Caco-2 (cell line): ENCODE results near the gene DIS3L2. TPM values are rescaled to one million over a fixed set of nuclear protein-coding genes. Genes with fewer than 3 reads are reported as not detected.
"Not testable (repeated sequence)": the region's sequence is repeated elsewhere in the genome, so short reads cannot be mapped to it uniquely, and the experiment has no call there.

Experiments
- BruUV-seq: library from RNA; stranded (reverse); fragments of 400-500 nt; replicated peaks from 2 replicates; lab custom pipeline; 2021; lab: Mats Ljungman, UMichigan
- CTCF ChIA-PET: fragments of 300-600 bp; sonication (Branson Sonifier 250); formaldehyde crosslinking; loops from one replicate; lab custom pipeline; 2022; ENCODE audit warnings: antibody characterized with exemption; lab: Charles Lee
- POLR2A ChIA-PET: fragments of 300-600 bp; sonication (Branson Sonifier 250); formaldehyde crosslinking; loops from one replicate; lab custom pipeline; 2022; ENCODE audit warnings: antibody characterized with exemption; lab: Charles Lee
- DNase-seq, 2 experiments: peaks; one replicate each; pipeline versions ENCODE4 v3.0.0 to v3.0.0-alpha.2; 2020 to 2022
- H3K27me3 ChIP-seq: replicated peaks from 2 replicates; pipeline ENCODE4 v1.6.0; 2011; ENCODE audit warnings: low read length; ENCODE audit not compliant: control insufficient read depth, insufficient read depth
- H3K36me3 ChIP-seq: 2 replicates; pipeline ENCODE4 v1.5.1; 2011; ENCODE audit warnings: low read length; ENCODE audit not compliant: control insufficient read depth, insufficient read depth
- H3K4me1 ChIP-seq: fragments of 250-450 bp; sonication (Bioruptor Pico); 2 replicates; pipeline ENCODE4 v1.5.1; 2020; ENCODE audit warnings: mild to moderate bottlenecking
- H3K4me3 ChIP-seq: 2 replicates; pipeline ENCODE4 v1.5.1; 2011; ENCODE audit warnings: low read depth, mild to moderate bottlenecking, control low read depth, low read length
- H3K9me3 ChIP-seq: fragments of 250-450 bp; sonication (Bioruptor Pico); 2 replicates; pipeline ENCODE4 v1.5.1; 2020; ENCODE audit warnings: mild to moderate bottlenecking, moderate library complexity
- H3K27ac Mint-ChIP-seq: one replicate; pipeline ENCODE4 v1.8.0; 2022; ENCODE audit warnings: mixed read lengths; ENCODE audit not compliant: unreplicated experiment
- H3K27me3 Mint-ChIP-seq: one replicate; pipeline ENCODE4 v1.8.0; 2022; ENCODE audit warnings: mixed read lengths; ENCODE audit not compliant: insufficient read depth, unreplicated experiment
- H3K36me3 Mint-ChIP-seq: one replicate; pipeline ENCODE4 v1.8.0; 2022; ENCODE audit warnings: mild to moderate bottlenecking, mixed read lengths; ENCODE audit not compliant: insufficient read depth, unreplicated experiment
- H3K4me1 Mint-ChIP-seq: one replicate; pipeline ENCODE4 v1.8.0; 2022; ENCODE audit warnings: low read depth, mixed read lengths; ENCODE audit not compliant: unreplicated experiment
- H3K4me3 Mint-ChIP-seq: one replicate; pipeline ENCODE4 v1.8.0; 2022; ENCODE audit warnings: mild to moderate bottlenecking, moderate library complexity, mixed read lengths; ENCODE audit not compliant: unreplicated experiment
- H3K9me3 Mint-ChIP-seq: one replicate; pipeline ENCODE4 v1.8.0; 2022; ENCODE audit warnings: mixed read lengths; ENCODE audit not compliant: unreplicated experiment
- CTCF ChIP-seq, 2 experiments: fragments of 200-600 bp in 1 of 2; IDR thresholded peaks; 1 replicate in 1 of 2; 2 replicates in 1 of 2; pipeline versions ENCODE4 v1.5.1 to v1.8.0; 2011 to 2022; ENCODE audit warnings: antibody characterized with exemption in 1 of 2, control low read depth in 1 of 2, inconsistent platforms in 1 of 2, low read depth in 1 of 2, low read length in 1 of 2, mild to moderate bottlenecking in 1 of 2, moderate library complexity in 1 of 2; ENCODE audit not compliant: insufficient read depth in 1 of 2, severe bottlenecking in 1 of 2, unreplicated experiment in 1 of 2
- intact Hi-C: fragments of 100-400 bp; cut with micrococcal nuclease; formaldehyde crosslinking; loops from one replicate; pipeline ENCODE4 v1.10.0; 2022; ENCODE audit not compliant: unreplicated experiment
- total RNA-seq: library from RNA; stranded (reverse); gene quantifications from 2 replicates; pipeline ENCODE4 v1.2.3, GENCODE V29; 2022

The DIS3L2 gene
- total RNA-seq, 1 experiment from 2014 or later: 15.5 TPM

GRCh38 chr2:232113821-232114220, 152.3 kb downstream of the DIS3L2 start:
- TF ChIP-seq CTCF (IDR thresholded peaks at IDR 0.05; ENCODE audit: insufficient read depth in 1 of 2, low read depth in 1 of 2, low read length in 1 of 2, severe bottlenecking in 1 of 2, unreplicated experiment in 1 of 2): no peak
- no TSS peak for BruUV-seq
- Histone ChIP-seq H3K27me3 (no peaks in the 10 kb centered on the region), H3K4me1 (no peaks in the 10 kb centered on the region), H3K9me3 (no peaks in the 10 kb centered on the region), H3K4me3 (no peak overlapping the region), H3K36me3 (no peaks in the 10 kb centered on the region)
- H3K4me3 Mint-ChIP-seq: no peak overlapping the region
- H3K9me3 Mint-ChIP-seq: no peaks in the 10 kb centered on the region
- intact Hi-C loops: no loop called here
- H3K27me3 Mint-ChIP-seq: no peaks in the 10 kb centered on the region
- peaks cover 5% of the 10 kb centered on the region for H3K36me3 Mint-ChIP-seq
- CTCF ChIA-PET: no interaction called here
- no peaks in the 10 kb centered on the region for H3K4me1 Mint-ChIP-seq
- DNase-seq: no peak
- POLR2A ChIA-PET: no interaction called here
- H3K27ac Mint-ChIP-seq: no peak overlapping the region

DNA sequence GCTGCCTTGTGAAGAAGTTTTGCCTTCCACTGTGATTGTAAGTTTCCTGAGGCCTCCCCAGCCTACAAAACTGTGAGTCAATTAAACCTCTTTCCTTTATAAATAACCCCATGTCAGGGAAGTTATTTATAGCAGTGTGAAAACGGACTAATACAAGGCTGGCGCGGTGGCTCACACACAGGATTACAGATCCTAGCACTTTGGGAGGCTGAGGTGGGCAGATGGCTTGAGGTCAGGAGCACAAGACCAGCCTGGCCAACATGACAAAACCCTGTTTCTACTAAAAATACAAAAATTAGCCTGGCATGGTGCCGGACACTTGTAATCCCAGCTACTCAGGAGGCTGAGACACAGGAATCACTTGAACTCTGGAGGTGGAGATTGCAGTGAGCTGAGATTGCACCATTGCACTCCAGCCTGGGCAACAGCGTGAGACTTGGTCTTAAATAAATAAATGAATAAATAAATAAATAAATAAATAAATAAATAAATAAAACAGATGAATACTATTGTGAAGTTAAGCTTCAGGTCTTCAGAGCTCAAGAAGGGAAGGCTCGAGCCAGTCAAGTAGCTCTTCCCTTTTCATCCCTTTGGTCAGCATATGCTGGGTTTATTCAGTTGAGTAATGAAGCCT, 154.3 kb downstream of the DIS3L2 start:
- H3K27me3 Mint-ChIP-seq, H3K4me1 Mint-ChIP-seq, H3K27me3 ChIP-seq, CTCF ChIA-PET, POLR2A ChIA-PET, BruUV-seq, H3K9me3 ChIP-seq, DNase-seq, H3K36me3 Mint-ChIP-seq, H3K36me3 ChIP-seq, intact Hi-C loops, H3K27ac Mint-ChIP-seq, H3K9me3 Mint-ChIP-seq, H3K4me1 ChIP-seq, H3K4me3 ChIP-seq, H3K4me3 Mint-ChIP-seq: not testable (repeated sequence)

DNA sequence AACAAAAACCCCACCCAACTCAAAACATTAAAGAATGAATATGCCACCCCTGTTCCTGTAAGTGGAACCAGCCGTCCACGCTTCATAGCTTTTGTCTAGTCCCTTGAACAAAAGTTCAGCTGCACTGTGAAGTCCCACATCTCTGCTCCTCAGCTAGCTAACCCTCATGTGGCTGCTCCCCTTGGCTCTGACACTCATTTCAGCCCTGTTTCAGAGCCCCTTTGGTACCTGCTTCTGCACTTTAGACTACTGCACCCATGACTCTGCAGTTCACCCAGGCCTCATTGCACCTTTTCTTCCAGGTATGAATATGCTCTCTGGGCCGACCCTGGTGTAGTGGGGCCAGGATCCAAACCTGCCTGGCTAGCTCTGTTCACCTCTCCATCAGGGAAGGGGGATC, 155.3 kb downstream of the DIS3L2 start:
- no peaks in the 10 kb centered on the region for H3K9me3 ChIP-seq
- peaks cover 7% of the 10 kb centered on the region for H3K4me1 Mint-ChIP-seq
- no peaks in the 10 kb centered on the region for H3K27me3 Mint-ChIP-seq
- H3K4me3 Mint-ChIP-seq: no peak overlapping the region
- POLR2A ChIA-PET: no interaction called here
- no peak for DNase-seq
- H3K4me3 ChIP-seq: no peak overlapping the region
- no peaks in the 10 kb centered on the region for H3K4me1 ChIP-seq
- peaks cover 5% of the 10 kb centered on the region for H3K36me3 Mint-ChIP-seq
- no peak for TF ChIP-seq CTCF (IDR thresholded peaks at IDR 0.05; ENCODE audit: insufficient read depth in 1 of 2, low read depth in 1 of 2, low read length in 1 of 2, severe bottlenecking in 1 of 2, unreplicated experiment in 1 of 2)
- no peaks in the 10 kb centered on the region for H3K36me3 ChIP-seq
- no peaks in the 10 kb centered on the region for H3K27me3 ChIP-seq
- no peaks in the 10 kb centered on the region for H3K9me3 Mint-ChIP-seq
- no TSS peak for BruUV-seq
- intact Hi-C loops: no loop called here
- CTCF ChIA-PET: interaction anchor here (1.3 kb wide), 1 partner anchor 249 kb away, joined by 4 read pairs; no protein-coding TSS in a partner anchor
- no peak overlapping the region for H3K27ac Mint-ChIP-seq
